Chondrocyte (in vitro differentiated cells): Measurements from ENCODE around the gene MAN2C1. TPM values are rescaled to one million over a fixed set of nuclear protein-coding genes. Genes with fewer than 3 reads are reported as not detected.
"Not testable (repeated sequence)": the region's sequence is repeated elsewhere in the genome, so short reads cannot be mapped to it uniquely, and the experiment has no call there.

ENCODE experiments used
- DNase-seq: peaks from one replicate; pipeline ENCODE4 v3.0.0; 2021; ENCODE audit warnings: mixed read lengths, low spot score
- H3K27ac Mint-ChIP-seq: one replicate; pipeline ENCODE4 v1.8.0; 2021; ENCODE audit warnings: mild to moderate bottlenecking, moderate library complexity, mixed read lengths; ENCODE audit not compliant: unreplicated experiment
- H3K27me3 Mint-ChIP-seq: 2 replicates; pipeline ENCODE4 v1.8.0; 2021; ENCODE audit warnings: low read depth, mixed read lengths
- H3K36me3 Mint-ChIP-seq: 2 replicates; pipeline ENCODE4 v1.8.0; 2021; ENCODE audit warnings: low read depth, mixed read lengths
- H3K4me1 Mint-ChIP-seq: 2 replicates; pipeline ENCODE4 v1.8.0; 2021; ENCODE audit warnings: low read depth, mild to moderate bottlenecking, mixed read lengths
- H3K4me3 Mint-ChIP-seq: one replicate; pipeline ENCODE4 v1.8.0; 2021; ENCODE audit warnings: mild to moderate bottlenecking, moderate library complexity, mixed read lengths; ENCODE audit not compliant: unreplicated experiment
- H3K9me3 Mint-ChIP-seq: 2 replicates; pipeline ENCODE4 v1.8.0; 2021; ENCODE audit warnings: low read depth, mixed read lengths
- total RNA-seq: library from RNA; stranded (reverse); gene quantifications from 3 replicates; pipeline ENCODE4 v1.2.1, GENCODE V29; 2021
- TF ChIP-seq, protein P1 (sequence below): fragments of 200-600 bp; sonication (generic); IDR thresholded peaks from 2 replicates; pipeline ENCODE4 v1.5.0; 2021; ENCODE audit warnings: antibody characterized with exemption, mild to moderate bottlenecking, moderate library complexity

Gene MAN2C1
- total RNA-seq, 1 donor from 2014 or later: 109 TPM

GRCh38 chr15:75348562-75349350 is 19.7 kb downstream of the MAN2C1 start:
- Mint-ChIP-seq H3K9me3 (no peaks in the 10 kb centered on the region), H3K4me1 (peaks cover 12% of the 10 kb centered on the region), H3K4me3 (peak overlapping the region; percentile 79), H3K27me3 (no peaks in the 10 kb centered on the region), H3K36me3 (no peaks in the 10 kb centered on the region), H3K27ac (no peak overlapping the region)
- TF ChIP-seq, protein P1, sequence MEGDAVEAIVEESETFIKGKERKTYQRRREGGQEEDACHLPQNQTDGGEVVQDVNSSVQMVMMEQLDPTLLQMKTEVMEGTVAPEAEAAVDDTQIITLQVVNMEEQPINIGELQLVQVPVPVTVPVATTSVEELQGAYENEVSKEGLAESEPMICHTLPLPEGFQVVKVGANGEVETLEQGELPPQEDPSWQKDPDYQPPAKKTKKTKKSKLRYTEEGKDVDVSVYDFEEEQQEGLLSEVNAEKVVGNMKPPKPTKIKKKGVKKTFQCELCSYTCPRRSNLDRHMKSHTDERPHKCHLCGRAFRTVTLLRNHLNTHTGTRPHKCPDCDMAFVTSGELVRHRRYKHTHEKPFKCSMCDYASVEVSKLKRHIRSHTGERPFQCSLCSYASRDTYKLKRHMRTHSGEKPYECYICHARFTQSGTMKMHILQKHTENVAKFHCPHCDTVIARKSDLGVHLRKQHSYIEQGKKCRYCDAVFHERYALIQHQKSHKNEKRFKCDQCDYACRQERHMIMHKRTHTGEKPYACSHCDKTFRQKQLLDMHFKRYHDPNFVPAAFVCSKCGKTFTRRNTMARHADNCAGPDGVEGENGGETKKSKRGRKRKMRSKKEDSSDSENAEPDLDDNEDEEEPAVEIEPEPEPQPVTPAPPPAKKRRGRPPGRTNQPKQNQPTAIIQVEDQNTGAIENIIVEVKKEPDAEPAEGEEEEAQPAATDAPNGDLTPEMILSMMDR: no peak
- no peak for DNase-seq

- H3K27me3 Mint-ChIP-seq: no peaks in the 10 kb centered on the region
- H3K9me3 Mint-ChIP-seq: no peaks in the 10 kb centered on the region
- no peaks in the 10 kb centered on the region for H3K36me3 Mint-ChIP-seq
- TF ChIP-seq, protein P1: no peak
- no peak for DNase-seq
- H3K4me3 Mint-ChIP-seq: peak overlapping the region; percentile 82
- peaks cover 12% of the 10 kb centered on the region for H3K4me1 Mint-ChIP-seq
- no peak overlapping the region for H3K27ac Mint-ChIP-seq
These were observed 20.3 kb downstream of the MAN2C1 start for GRCh38 chr15:75348034-75348561.

GRCh38 chr15:75347222-75348033 is 21.0 kb downstream of the MAN2C1 start:
- H3K27ac Mint-ChIP-seq: no peak overlapping the region
- no peaks in the 10 kb centered on the region for H3K9me3 Mint-ChIP-seq
- TF ChIP-seq, protein P1: peak; percentile 10
- peaks cover 12% of the 10 kb centered on the region for H3K4me1 Mint-ChIP-seq
- DNase-seq: no peak
- H3K4me3 Mint-ChIP-seq: peak overlapping the region; percentile 82
- no peaks in the 10 kb centered on the region for H3K27me3 Mint-ChIP-seq
- no peaks in the 10 kb centered on the region for H3K36me3 Mint-ChIP-seq

GRCh38 chr15:75346796-75347221 is 21.6 kb downstream of the MAN2C1 start, which contains the start of gene NEIL1:
Gene NEIL1, plus strand, starts transcription at chr15:75347039. Its CDS starts 1,867 bp downstream, at chr15:75348906.
- DNase-seq: no peak

GRCh38 chr15:75343953-75344352 is 24.5 kb downstream of the MAN2C1 start:
- not testable (repeated sequence) for H3K4me3 Mint-ChIP-seq, DNase-seq, H3K27me3 Mint-ChIP-seq, H3K9me3 Mint-ChIP-seq, H3K27ac Mint-ChIP-seq, H3K36me3 Mint-ChIP-seq
- peaks cover 12% of the 10 kb centered on the region for H3K4me1 Mint-ChIP-seq

More at GRCh38 chr15:75346796-75347221, 21.6 kb downstream of the MAN2C1 start, which contains the start of gene NEIL1:
- Mint-ChIP-seq H3K36me3 (no peaks in the 10 kb centered on the region), H3K4me1 (peaks cover 12% of the 10 kb centered on the region), H3K27ac (no peak within 1 kb of the TSS), H3K4me3 (peak within 1 kb of the TSS; percentile 82), H3K9me3 (no peaks in the 10 kb centered on the region), H3K27me3 (no peaks in the 10 kb centered on the region)
- TF ChIP-seq, protein P1: no peak
